HG03045 (cell line): ENCODE measurements around the gene GOLGA6L10.
"Not testable (repeated sequence)": the region's sequence is repeated elsewhere in the genome, so short reads cannot be mapped to it uniquely, and the experiment has no call there.

Source experiments
- ATAC-seq: cut with Tn5 transposase; IDR thresholded peaks from one replicate; pipeline ENCODE4 v1.9.1; 2021; ENCODE audit warnings: mild to moderate bottlenecking, moderate library complexity; ENCODE audit not compliant: unreplicated experiment

GOLGA6L10 gene

DNA sequence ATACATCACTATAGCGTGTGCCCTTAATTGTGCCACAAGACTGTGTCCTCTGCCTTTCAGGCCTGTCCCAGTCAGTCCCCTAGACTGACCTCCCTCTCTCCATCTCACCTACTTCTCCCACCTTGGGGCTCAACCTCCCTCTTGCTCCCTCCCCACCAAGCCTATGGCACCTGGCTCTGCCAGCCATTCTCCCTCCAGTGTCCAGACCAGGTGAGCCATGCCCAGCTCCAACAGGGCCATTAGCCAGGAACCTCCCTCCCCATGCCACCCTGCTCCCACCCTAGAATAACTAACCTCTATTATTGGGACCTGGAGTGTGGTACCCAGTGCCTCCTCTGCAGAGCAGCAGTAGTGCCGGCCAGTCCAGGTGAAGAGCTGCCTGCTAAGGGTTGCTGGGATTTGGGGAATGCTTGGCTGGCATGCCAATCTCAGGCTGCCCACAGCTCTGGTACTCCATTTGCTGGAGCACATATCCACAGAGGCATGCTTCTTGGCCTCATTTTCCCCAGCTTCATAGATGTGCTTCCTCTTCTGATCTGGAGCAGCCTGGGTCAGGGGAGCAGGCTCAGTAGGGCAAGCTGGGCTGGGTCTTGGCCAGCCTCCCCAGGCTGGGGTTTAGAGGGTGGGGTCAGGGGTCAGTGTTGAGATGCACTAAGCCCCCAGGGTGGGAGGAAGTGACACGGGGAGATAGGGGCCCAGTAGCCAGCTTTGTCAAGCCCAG is 47.8 kb downstream of the GOLGA6L10 start:
- no peak for ATAC-seq

DNA sequence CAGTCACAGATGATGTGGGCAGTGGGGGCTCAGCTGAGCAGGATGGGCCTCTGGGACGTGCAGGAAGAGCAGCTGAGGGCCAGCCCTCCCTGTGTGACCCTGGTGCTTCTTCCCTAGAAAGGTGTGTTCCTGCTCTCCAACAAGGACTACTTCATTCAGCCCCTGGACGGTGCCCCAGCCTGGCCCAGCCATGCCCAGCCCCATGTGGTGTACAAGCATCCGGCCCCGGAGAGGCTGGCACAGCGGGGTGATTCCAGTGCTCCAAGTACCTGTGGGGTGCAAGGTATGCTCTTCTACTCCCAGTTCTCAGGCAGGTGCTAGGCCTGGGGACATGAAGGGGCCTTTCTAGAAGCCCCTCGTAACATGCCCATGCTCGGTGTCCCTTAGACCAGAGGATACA is 48.4 kb downstream of the GOLGA6L10 start:
- no peak for ATAC-seq

DNA sequence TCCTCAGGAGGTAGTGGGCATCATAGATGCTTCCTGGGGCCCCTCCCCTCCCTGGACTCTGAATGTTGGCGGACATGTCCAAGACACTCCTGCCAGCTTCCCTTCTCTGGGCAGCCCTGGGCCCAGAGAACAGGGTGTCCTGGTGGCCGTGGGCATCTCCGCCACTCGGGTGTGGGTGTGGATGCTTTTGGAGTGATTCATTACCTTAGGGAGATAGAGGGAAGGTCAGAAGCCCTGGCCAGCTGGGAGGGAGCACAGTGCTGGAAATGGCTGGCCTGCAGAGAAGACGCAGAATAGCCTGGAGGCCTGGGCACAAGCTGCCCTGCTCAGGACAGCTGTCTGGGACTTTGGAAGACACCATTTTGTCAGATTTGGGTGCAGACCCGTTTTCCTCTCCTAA is 48.9 kb downstream of the GOLGA6L10 start:
- ATAC-seq, result not testable (repeated sequence)

DNA sequence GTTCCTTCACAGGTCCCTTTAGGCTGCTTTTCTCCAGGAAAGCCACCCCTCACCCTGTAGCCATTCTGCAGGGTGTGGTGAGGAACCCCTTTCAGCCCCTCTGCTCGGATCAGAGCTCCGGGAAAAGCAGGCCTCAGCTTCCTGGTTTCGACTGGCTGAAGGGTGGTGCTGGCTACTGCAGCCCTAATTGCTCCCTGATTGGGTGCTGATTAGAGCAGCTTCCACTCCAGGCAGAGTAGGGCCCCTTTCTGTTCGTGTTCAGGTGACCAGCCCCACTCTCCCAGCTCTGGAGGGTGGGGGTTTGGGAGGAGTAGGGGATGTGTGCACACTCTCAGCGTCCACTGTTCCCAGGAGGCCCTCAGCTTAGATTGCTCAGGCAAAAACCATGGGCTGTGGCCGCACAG is 49.8 kb downstream of the GOLGA6L10 start:
- not testable (repeated sequence) for ATAC-seq

DNA sequence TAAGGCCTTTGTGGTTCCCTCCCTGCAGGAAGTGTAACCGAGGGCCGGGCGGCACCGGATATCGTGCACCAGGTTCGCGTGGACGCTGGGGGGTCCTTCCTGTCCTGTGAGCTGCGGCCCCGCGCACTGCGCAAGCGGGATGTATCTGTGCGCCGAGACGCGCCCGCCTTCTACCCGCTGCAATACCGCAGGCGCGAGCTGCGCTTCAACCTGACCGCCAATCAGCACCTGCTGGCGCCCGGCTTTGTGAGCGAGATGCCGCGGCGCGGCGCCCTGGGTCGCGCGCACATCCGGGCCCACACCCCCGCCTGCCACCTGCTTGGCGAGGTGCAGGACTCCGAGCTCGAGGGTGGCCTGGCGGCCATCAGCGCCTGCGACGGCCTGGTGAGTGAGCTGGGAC is 50.8 kb downstream of the GOLGA6L10 start:
- ATAC-seq, result no peak

DNA sequence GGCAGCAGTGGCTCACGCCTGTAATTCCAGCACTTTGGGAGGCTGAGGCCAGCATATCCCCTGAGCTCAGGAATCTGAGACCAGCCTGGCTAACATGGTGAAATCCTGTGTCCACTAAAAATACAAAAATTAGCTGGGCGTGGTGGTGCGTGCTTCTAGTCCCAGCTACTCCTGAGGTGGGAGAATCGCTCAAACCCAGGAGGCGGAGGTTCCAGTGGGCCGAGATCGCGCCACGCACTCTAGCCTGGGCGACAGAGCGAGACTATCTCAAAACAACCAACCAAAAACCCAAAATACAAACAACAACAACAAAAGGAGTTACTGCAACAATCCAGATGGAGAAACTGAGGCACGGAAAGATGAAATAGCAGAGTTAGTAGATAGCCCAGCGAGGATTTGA is 51.2 kb downstream of the GOLGA6L10 start:
- ATAC-seq, result no peak

DNA sequence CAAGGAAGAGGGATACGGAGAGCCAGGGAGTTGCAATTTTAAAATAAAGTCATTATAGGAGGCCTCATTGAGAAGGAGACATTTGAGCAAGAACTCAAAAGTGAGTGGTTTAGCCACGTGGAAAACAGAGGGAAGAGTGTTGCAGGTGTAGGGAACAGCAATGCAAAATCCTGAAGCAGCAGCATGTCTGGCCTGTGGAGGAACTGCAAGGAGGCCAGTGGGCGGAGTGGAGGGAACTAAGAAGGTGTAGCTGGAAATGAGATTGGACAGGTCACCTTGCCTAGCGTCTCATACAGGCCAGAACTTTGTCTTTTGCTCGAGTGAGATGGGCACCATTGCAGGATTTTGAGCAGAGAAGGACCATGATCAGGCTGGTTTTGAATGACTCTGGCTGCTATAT is 51.7 kb downstream of the GOLGA6L10 start:
- no peak for ATAC-seq

DNA sequence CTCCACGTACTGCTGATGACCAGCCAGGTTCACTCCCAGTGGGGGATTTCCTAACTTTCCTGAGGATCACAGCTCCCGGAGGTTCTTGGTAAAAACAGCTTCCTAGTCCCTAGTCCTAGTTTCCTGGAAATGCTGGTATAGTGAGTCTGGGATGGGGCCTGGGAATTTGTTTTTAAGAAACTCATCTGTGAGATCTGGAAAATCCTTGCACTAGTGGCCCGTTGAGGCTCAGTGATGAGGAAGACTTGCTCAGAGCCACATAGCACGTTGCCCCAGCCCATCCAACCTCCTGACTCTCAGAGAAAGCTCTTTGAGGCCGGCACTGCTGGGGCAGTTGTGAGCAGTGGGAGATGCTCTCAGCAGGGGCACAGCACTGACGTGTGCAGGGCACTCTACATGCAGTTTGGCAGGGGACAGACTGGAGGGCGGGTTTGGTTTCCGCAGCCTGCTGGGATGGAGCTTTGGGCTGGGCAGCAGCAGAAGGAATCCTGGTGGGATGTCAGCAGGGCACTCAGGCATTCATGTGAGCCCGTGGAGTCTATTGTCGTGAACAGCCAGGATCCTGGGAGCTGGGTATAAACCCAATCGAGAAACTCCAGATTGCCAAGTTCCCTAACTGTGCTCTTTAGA is 55.1 kb downstream of the GOLGA6L10 start:
- no peak for ATAC-seq

DNA sequence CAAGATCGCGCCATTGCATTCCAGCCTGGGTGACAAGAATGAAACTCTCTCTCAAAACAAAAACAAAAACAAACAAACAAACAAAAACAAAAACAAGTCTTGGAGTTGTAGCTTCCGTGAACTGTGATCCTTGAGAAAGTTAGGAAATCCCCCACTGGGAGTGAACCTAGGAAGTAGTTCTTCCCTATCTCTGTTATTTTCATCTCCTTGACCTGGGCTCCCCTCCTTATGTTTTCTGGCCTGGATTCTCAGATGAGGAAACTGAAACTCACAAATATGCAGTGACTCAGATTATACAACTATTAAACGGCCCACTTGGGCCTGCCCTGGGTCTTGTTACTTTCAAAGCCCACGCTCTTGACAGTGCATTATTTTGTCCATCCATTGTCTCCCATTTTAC is 57.0 kb downstream of the GOLGA6L10 start:
- ATAC-seq, result no peak
